22Rv1 (cell line): ENCODE data around the gene SERPINA5.

Experiments used
- ZFX ChIP-seq: fragments of 450-650 bp; IDR thresholded peaks from 2 replicates; pipeline ENCODE4 v1.6.1; 2017; ENCODE audit warnings: antibody characterized with exemption, borderline replicate concordance
- TF ChIP-seq, protein P1 (sequence below): fragments of 450-650 bp; IDR thresholded peaks from 2 replicates; pipeline ENCODE4 v1.5.1; 2017; ENCODE audit warnings: mild to moderate bottlenecking

DNA sequence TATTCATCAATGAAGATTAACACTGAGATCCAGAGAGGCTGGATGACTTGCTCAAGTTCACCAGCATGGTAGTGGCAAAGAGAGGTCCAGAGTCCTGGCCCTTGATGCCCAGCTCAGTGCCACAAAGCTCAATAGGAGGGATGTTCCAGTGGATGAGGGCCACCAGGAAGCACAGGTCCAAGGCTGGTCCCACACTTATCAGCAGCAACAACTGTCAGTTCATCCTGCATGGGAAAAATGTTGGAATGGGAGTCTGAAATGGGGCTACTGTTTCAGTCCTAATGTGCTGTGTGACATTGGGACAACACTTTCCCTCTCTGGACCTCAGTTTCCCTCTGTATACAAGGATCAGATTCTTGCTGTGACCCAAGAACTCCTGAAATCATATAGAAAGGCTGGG lies 11.2 kb downstream of the SERPINA5 start:
- TF ChIP-seq, protein P1, sequence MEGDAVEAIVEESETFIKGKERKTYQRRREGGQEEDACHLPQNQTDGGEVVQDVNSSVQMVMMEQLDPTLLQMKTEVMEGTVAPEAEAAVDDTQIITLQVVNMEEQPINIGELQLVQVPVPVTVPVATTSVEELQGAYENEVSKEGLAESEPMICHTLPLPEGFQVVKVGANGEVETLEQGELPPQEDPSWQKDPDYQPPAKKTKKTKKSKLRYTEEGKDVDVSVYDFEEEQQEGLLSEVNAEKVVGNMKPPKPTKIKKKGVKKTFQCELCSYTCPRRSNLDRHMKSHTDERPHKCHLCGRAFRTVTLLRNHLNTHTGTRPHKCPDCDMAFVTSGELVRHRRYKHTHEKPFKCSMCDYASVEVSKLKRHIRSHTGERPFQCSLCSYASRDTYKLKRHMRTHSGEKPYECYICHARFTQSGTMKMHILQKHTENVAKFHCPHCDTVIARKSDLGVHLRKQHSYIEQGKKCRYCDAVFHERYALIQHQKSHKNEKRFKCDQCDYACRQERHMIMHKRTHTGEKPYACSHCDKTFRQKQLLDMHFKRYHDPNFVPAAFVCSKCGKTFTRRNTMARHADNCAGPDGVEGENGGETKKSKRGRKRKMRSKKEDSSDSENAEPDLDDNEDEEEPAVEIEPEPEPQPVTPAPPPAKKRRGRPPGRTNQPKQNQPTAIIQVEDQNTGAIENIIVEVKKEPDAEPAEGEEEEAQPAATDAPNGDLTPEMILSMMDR, result no peak
- no peak for TF ChIP-seq ZFX
